Mesendoderm (in vitro differentiated cells): ENCODE measurements around the gene CREB3L2.

Source experiments
- DNase-seq: peaks from one replicate; pipeline ENCODE4 v3.0.0; 2013
- H2AK5ac ChIP-seq: 2 replicates; pipeline ENCODE4 v1.6.1; 2013; ENCODE audit warnings: low read length, inconsistent platforms
- H2BK120ac ChIP-seq: 2 replicates; pipeline ENCODE4 v1.6.1; 2013; ENCODE audit warnings: low read depth, mild to moderate bottlenecking, low read length, moderate library complexity, mixed read lengths
- H2BK15ac ChIP-seq: replicated peaks from 2 replicates; pipeline ENCODE4 v1.6.1; 2013; ENCODE audit warnings: low read depth, mild to moderate bottlenecking, moderate library complexity
- H2BK5ac ChIP-seq: 2 replicates; pipeline ENCODE4 v1.6.1; 2013; ENCODE audit warnings: low read length, inconsistent platforms
- H3K18ac ChIP-seq: 2 replicates; pipeline ENCODE4 v1.6.1; 2013; ENCODE audit warnings: mild to moderate bottlenecking, low read length, mixed read lengths
- H3K23ac ChIP-seq: one replicate; pipeline ENCODE4 v1.6.1; 2013; ENCODE audit warnings: low read length
- H3K27ac ChIP-seq: 2 replicates; pipeline ENCODE4 v1.5.1; 2013; ENCODE audit warnings: low read depth, mild to moderate bottlenecking, inconsistent platforms, low read length, moderate library complexity
- H3K27me3 ChIP-seq: 2 replicates; pipeline ENCODE4 v1.6.1; 2013; ENCODE audit warnings: low read length, control low read depth, mild to moderate bottlenecking, inconsistent platforms; ENCODE audit not compliant: insufficient read depth, poor library complexity
- H3K36me3 ChIP-seq: 2 replicates; pipeline ENCODE4 v1.6.1; 2013; ENCODE audit warnings: low read length, inconsistent platforms; ENCODE audit not compliant: control insufficient read depth, insufficient read depth
- H3K4ac ChIP-seq: one replicate; pipeline ENCODE4 v1.6.1; 2013; ENCODE audit warnings: low read depth, mild to moderate bottlenecking, low read length, moderate library complexity
- H3K4me1 ChIP-seq: 2 replicates; pipeline ENCODE4 v1.6.1; 2013; ENCODE audit warnings: low read depth, low read length, inconsistent platforms; ENCODE audit not compliant: control insufficient read depth
- H3K4me2 ChIP-seq: 2 replicates; pipeline ENCODE4 v1.6.1; 2013; ENCODE audit warnings: low read length
- H3K4me3 ChIP-seq: 2 replicates; pipeline ENCODE4 v1.5.1; 2013; ENCODE audit warnings: mild to moderate bottlenecking, low read length
- H3K56ac ChIP-seq: one replicate; pipeline ENCODE4 v1.6.1; 2013; ENCODE audit warnings: low read length
- H3K79me1 ChIP-seq: 2 replicates; pipeline ENCODE4 v1.6.1; 2013; ENCODE audit warnings: low read length, inconsistent platforms
- H3K79me2 ChIP-seq: 2 replicates; pipeline ENCODE4 v1.6.1; 2013; ENCODE audit warnings: mild to moderate bottlenecking, low read length; ENCODE audit not compliant: control insufficient read depth, insufficient read depth
- H3K9ac ChIP-seq: 2 replicates; pipeline ENCODE4 v1.6.1; 2013; ENCODE audit warnings: low read length, inconsistent platforms
- H4K5ac ChIP-seq: one replicate; pipeline ENCODE4 v1.6.1; 2013; ENCODE audit warnings: low read length
- H4K8ac ChIP-seq: one replicate; pipeline ENCODE4 v1.6.1; 2013; ENCODE audit warnings: low read depth, mild to moderate bottlenecking, control low read depth, low read length, moderate library complexity
- WGBS: extraction: QIAGEN DNeasy Blood & Tissue Kit; methylation state at CpG from one replicate; pipeline ENCODE4 v1.1.7; 2013; ENCODE audit warnings: low lambda C conversion rate, missing lambda C conversion rate; ENCODE audit not compliant: insufficient coverage; ENCODE audit errors: extremely low coverage; 5-methylcytosine and 5-hydroxymethylcytosine counted together

Gene CREB3L2

GRCh38 chr7:137956591-137956990 lies 45.3 kb downstream of the CREB3L2 start:
- WGBS, result no CpG with 5 or more reads among the region's 5 CpGs
- H3K79me2 ChIP-seq, result peaks cover 42% of the 10 kb centered on the region
- no peak overlapping the region for H3K27ac ChIP-seq
- no peak overlapping the region for H4K5ac ChIP-seq
- H3K79me1 ChIP-seq, result peaks cover 30% of the 10 kb centered on the region
- H3K4me2 ChIP-seq, result no peak overlapping the region
- H2BK5ac ChIP-seq, result no peak overlapping the region
- H3K18ac ChIP-seq, result no peak overlapping the region
- H3K9ac ChIP-seq, result no peak overlapping the region
- no peak overlapping the region for H3K23ac ChIP-seq
- no peak overlapping the region for H4K8ac ChIP-seq
- no peak overlapping the region for H2BK120ac ChIP-seq
- no peak overlapping the region for H2BK15ac ChIP-seq
- no peaks in the 10 kb centered on the region for H3K36me3 ChIP-seq
- peaks cover 16% of the 10 kb centered on the region for H3K4me1 ChIP-seq
- H2AK5ac ChIP-seq, result no peak overlapping the region
- H3K4me3 ChIP-seq, result no peak overlapping the region
- no peak overlapping the region for H3K4ac ChIP-seq
- no peaks in the 10 kb centered on the region for H3K27me3 ChIP-seq
- no peak overlapping the region for H3K56ac ChIP-seq
- DNase-seq, result no peak

GRCh38 chr7:137956183-137956582 lies 45.7 kb downstream of the CREB3L2 start:
- Histone ChIP-seq H3K79me1 (peaks cover 28% of the 10 kb centered on the region), H3K4me3 (no peak overlapping the region), H3K36me3 (no peaks in the 10 kb centered on the region), H2BK120ac (no peak overlapping the region), H2BK5ac (no peak overlapping the region), H3K4me2 (no peak overlapping the region), H3K23ac (no peak overlapping the region), H3K79me2 (peaks cover 41% of the 10 kb centered on the region), H3K9ac (no peak overlapping the region), H3K4ac (no peak overlapping the region), H4K5ac (no peak overlapping the region), H4K8ac (no peak overlapping the region), H3K56ac (no peak overlapping the region), H3K27me3 (no peaks in the 10 kb centered on the region), H3K27ac (no peak overlapping the region), H3K4me1 (peaks cover 16% of the 10 kb centered on the region), H2AK5ac (no peak overlapping the region), H2BK15ac (no peak overlapping the region), H3K18ac (no peak overlapping the region)
- no CpG with 5 or more reads among the region's 5 CpGs for WGBS
- no peak for DNase-seq

GRCh38 chr7:137954614-137955013 lies 47.3 kb downstream of the CREB3L2 start:
- H3K4me3 ChIP-seq, result no peak overlapping the region
- no peak overlapping the region for H4K5ac ChIP-seq
- no peaks in the 10 kb centered on the region for H3K36me3 ChIP-seq
- no peak overlapping the region for H3K9ac ChIP-seq
- H2AK5ac ChIP-seq, result no peak overlapping the region
- peak overlapping the region; percentile 48 for H3K27ac ChIP-seq
- no peak overlapping the region for H2BK120ac ChIP-seq
- H3K4me2 ChIP-seq, result no peak overlapping the region
- no CpG with 5 or more reads among the region's 2 CpGs for WGBS
- no peak overlapping the region for H3K23ac ChIP-seq
- no peak overlapping the region for H2BK15ac ChIP-seq
- H3K27me3 ChIP-seq, result no peaks in the 10 kb centered on the region
- H4K8ac ChIP-seq, result no peak overlapping the region
- no peak overlapping the region for H2BK5ac ChIP-seq
- peak overlapping the region; percentile 27 for H3K4ac ChIP-seq
- H3K56ac ChIP-seq, result no peak overlapping the region
- peak; percentile 51 for DNase-seq
- H3K79me1 ChIP-seq, result peaks cover 38% of the 10 kb centered on the region
- peak overlapping the region; percentile 72 for H3K18ac ChIP-seq
- H3K79me2 ChIP-seq, result peaks cover 50% of the 10 kb centered on the region
- peaks cover 16% of the 10 kb centered on the region for H3K4me1 ChIP-seq

GRCh38 chr7:137953665-137954470 lies 48.0 kb downstream of the CREB3L2 start:
- H3K56ac ChIP-seq, result no peak overlapping the region
- no peak overlapping the region for H4K5ac ChIP-seq
- H3K4me1 ChIP-seq, result peaks cover 16% of the 10 kb centered on the region
- H2AK5ac ChIP-seq, result no peak overlapping the region
- H2BK15ac ChIP-seq, result no peak overlapping the region
- H3K4me2 ChIP-seq, result no peak overlapping the region
- peaks cover 48% of the 10 kb centered on the region for H3K79me2 ChIP-seq
- no peaks in the 10 kb centered on the region for H3K36me3 ChIP-seq
- H3K9ac ChIP-seq, result no peak overlapping the region
- no peak overlapping the region for H2BK5ac ChIP-seq
- H3K4ac ChIP-seq, result no peak overlapping the region
- peak overlapping the region; percentile 82 for H3K27ac ChIP-seq
- no peak overlapping the region for H4K8ac ChIP-seq
- no peaks in the 10 kb centered on the region for H3K27me3 ChIP-seq
- peak; percentile 98 for DNase-seq
- H3K18ac ChIP-seq, result peak overlapping the region; percentile 72
- H3K79me1 ChIP-seq, result peaks cover 35% of the 10 kb centered on the region
- no peak overlapping the region for H3K4me3 ChIP-seq
- no peak overlapping the region for H3K23ac ChIP-seq
- no peak overlapping the region for H2BK120ac ChIP-seq
- no CpG with 5 or more reads among the region's 6 CpGs for WGBS

- no peaks in the 10 kb centered on the region for H3K27me3 ChIP-seq
- peak overlapping the region; percentile 14 for H3K9ac ChIP-seq
- no peak overlapping the region for H2BK5ac ChIP-seq
- WGBS, result no CpG with 5 or more reads among the region's 8 CpGs
- H3K4me2 ChIP-seq, result peak overlapping the region; percentile 12
- H3K36me3 ChIP-seq, result no peaks in the 10 kb centered on the region
- H2BK15ac ChIP-seq, result no peak overlapping the region
- peak; percentile 94 for DNase-seq
- H3K4ac ChIP-seq, result no peak overlapping the region
- no peak overlapping the region for H4K8ac ChIP-seq
- no peak overlapping the region for H4K5ac ChIP-seq
- no peak overlapping the region for H3K4me3 ChIP-seq
- H3K23ac ChIP-seq, result peak overlapping the region; percentile 70
- H2AK5ac ChIP-seq, result no peak overlapping the region
- no peak overlapping the region for H3K18ac ChIP-seq
- peaks cover 48% of the 10 kb centered on the region for H3K79me2 ChIP-seq
- no peak overlapping the region for H3K56ac ChIP-seq
- H3K27ac ChIP-seq, result peak overlapping the region; percentile 82
- H3K79me1 ChIP-seq, result peaks cover 36% of the 10 kb centered on the region
- H3K4me1 ChIP-seq, result peaks cover 16% of the 10 kb centered on the region
- no peak overlapping the region for H2BK120ac ChIP-seq
These were observed 48.7 kb downstream of the CREB3L2 start for GRCh38 chr7:137953043-137953664.
